ENCODE measurements around the gene PLEKHG5.
"Not testable (repeated sequence)": the region's sequence is repeated elsewhere in the genome, so short reads cannot be mapped to it uniquely, and the experiment has no call there.

Gene PLEKHG5

GRCh38 chr1:6459850-6460265 lies 31.6 kb downstream of the PLEKHG5 start:
- no peak overlapping the region for H3K27ac ChIP-seq (ENCODE audit: low read depth, low read length)
- H3K36me3 ChIP-seq (ENCODE audit: control insufficient read depth, insufficient read depth, low read length), result peaks cover 11% of the 10 kb centered on the region
- H3K4me3 ChIP-seq (ENCODE audit: low read depth, low read length), result peak overlapping the region; percentile 21; the same call in 1 of the 2 replicates
- H3K9me3 ChIP-seq (ENCODE audit: control insufficient read depth, insufficient read depth, low read length), result no peaks in the 10 kb centered on the region
- no peak overlapping the region for H3K9ac ChIP-seq (ENCODE audit: low read depth, low read length)
- H3K27me3 ChIP-seq (ENCODE audit: control insufficient read depth, insufficient read depth, low read length), result peaks cover 12% of the 10 kb centered on the region; the same call in 1 of the 2 replicates
- peaks cover 6% of the 10 kb centered on the region; the same call in 1 of the 2 replicates for H3K4me1 ChIP-seq (ENCODE audit: control insufficient read depth, insufficient read depth, low read length)

- H3K27ac ChIP-seq (ENCODE audit: low read depth, low read length), result no peak overlapping the region
- H3K36me3 ChIP-seq (ENCODE audit: control insufficient read depth, insufficient read depth, low read length), result 0 out of 2 replicates have a peak, but pooled peaks cover 2% of the 10 kb centered on the region
- H3K9me3 ChIP-seq (ENCODE audit: control insufficient read depth, insufficient read depth, low read length), result no peaks in the 10 kb centered on the region
- H3K27me3 ChIP-seq (ENCODE audit: control insufficient read depth, insufficient read depth, low read length), result peaks cover 29% of the 10 kb centered on the region
- H3K9ac ChIP-seq (ENCODE audit: low read depth, low read length), result no peak overlapping the region
- H3K4me1 ChIP-seq (ENCODE audit: control insufficient read depth, insufficient read depth, low read length), result peaks cover 6% of the 10 kb centered on the region; the same call in 1 of the 2 replicates
- no peak overlapping the region for H3K4me3 ChIP-seq (ENCODE audit: low read depth, low read length)
These were observed 34.5 kb downstream of the PLEKHG5 start for GRCh38 chr1:6456800-6457466.

- H3K27me3 ChIP-seq (ENCODE audit: control insufficient read depth, insufficient read depth, low read length), result peaks cover 29% of the 10 kb centered on the region
- not testable (repeated sequence) for H3K9ac ChIP-seq (ENCODE audit: low read depth, low read length); H3K9me3 ChIP-seq (ENCODE audit: control insufficient read depth, insufficient read depth, low read length); H3K4me3 ChIP-seq (ENCODE audit: low read depth, low read length); H3K27ac ChIP-seq (ENCODE audit: low read depth, low read length); H3K4me1 ChIP-seq (ENCODE audit: control insufficient read depth, insufficient read depth, low read length); H3K36me3 ChIP-seq (ENCODE audit: control insufficient read depth, insufficient read depth, low read length)
These were observed 35.5 kb downstream of the PLEKHG5 start for GRCh38 chr1:6455752-6456520.

GRCh38 chr1:6454856-6455751 lies 36.4 kb downstream of the PLEKHG5 start:
- H3K4me3 ChIP-seq (ENCODE audit: low read depth, low read length), result peak overlapping the region; percentile 36; the same call in 1 of the 2 replicates

DNA sequence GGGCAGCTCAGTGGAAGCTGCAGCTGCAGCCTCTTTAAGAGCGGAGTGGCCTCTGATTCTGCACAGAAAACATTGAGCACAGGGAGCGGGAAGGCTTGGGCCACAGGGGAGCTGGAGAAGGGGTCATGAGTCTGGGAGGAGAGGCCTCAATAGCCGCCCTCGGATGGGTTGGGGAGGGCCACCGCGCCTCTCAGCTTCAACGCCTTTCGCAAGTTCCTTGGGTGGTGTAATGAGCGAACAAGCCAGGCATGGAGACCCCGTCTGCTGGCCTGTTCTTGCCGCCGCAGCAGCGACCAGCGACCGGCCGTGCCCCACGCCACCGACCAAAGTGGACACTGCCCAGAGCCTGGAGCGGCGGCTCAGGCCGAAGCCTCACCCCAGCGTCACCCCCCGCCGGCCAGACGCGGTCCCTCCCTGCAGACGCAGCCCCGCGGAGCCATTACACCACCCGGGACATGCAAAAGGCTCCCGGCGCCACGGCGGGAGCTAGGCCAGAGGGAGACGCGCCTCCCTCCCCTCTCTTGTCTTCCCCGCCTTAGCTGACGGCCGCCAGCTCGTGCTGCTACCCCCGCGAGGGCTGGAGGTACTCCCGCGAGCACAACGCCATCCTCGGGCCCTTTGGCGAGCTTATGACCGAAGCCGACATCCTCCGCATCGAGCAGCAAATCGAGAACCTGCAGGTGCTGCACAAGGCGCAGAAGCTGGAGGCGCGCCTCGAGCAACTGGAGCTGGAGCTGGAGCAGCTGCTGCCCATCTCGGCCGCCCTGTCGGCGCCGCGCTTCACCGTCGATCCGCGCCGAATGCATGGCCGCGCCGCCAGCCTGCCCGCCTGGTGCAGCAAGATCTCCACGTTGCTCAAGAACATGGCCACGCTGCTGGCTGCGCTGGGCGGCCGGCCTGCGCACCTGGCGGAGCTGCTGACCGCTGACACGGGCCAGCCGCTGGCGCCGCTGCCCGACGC lies 37.3 kb downstream of the PLEKHG5 start:
- Histone ChIP-seq H3K4me3 (ENCODE audit: low read depth, low read length) (peak overlapping the region; percentile 36; the same call in 1 of the 2 replicates), H3K27me3 (ENCODE audit: control insufficient read depth, insufficient read depth, low read length) (peaks cover 38% of the 10 kb centered on the region)
- H3K36me3 ChIP-seq (ENCODE audit: control insufficient read depth, insufficient read depth, low read length); H3K9ac ChIP-seq (ENCODE audit: low read depth, low read length); H3K4me1 ChIP-seq (ENCODE audit: control insufficient read depth, insufficient read depth, low read length); H3K9me3 ChIP-seq (ENCODE audit: control insufficient read depth, insufficient read depth, low read length); H3K27ac ChIP-seq (ENCODE audit: low read depth, low read length): not testable (repeated sequence)

More at GRCh38 chr1:6454856-6455751, 36.4 kb downstream of the PLEKHG5 start:
- H3K27ac ChIP-seq (ENCODE audit: low read depth, low read length), result no peak overlapping the region
- H3K9me3 ChIP-seq (ENCODE audit: control insufficient read depth, insufficient read depth, low read length), result no peaks in the 10 kb centered on the region
- H3K4me1 ChIP-seq (ENCODE audit: control insufficient read depth, insufficient read depth, low read length), result no peaks in the 10 kb centered on the region
- no peak overlapping the region for H3K9ac ChIP-seq (ENCODE audit: low read depth, low read length)
- H3K36me3 ChIP-seq (ENCODE audit: control insufficient read depth, insufficient read depth, low read length), result no peaks in the 10 kb centered on the region
- H3K27me3 ChIP-seq (ENCODE audit: control insufficient read depth, insufficient read depth, low read length), result peaks cover 29% of the 10 kb centered on the region

DNA sequence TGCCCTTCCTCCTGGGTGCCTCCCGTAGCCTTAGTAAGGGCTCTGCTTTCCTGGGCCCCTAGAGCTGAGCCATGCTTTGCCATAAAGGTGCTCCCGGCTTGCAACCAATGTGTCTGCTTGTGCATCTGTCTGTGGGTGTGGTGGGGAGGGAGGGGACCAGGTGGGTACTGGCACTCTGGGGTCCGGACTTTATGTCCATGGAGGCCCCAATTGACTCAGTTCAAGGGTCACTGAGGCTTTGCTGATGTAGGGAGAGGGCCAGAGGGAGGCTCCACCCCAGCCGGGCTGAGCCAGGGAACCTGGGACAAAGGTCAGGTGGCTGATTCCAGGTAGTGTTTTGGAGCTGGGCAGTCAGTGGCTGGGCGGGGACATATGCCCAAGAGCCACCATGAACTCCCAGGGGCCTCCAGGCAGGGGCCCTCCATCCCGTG lies 40.5 kb downstream of the PLEKHG5 start:
- H3K4me1 ChIP-seq (ENCODE audit: control insufficient read depth, insufficient read depth, low read length), result peaks cover 12% of the 10 kb centered on the region
- no peaks in the 10 kb centered on the region for H3K36me3 ChIP-seq (ENCODE audit: control insufficient read depth, insufficient read depth, low read length)
- H3K27me3 ChIP-seq (ENCODE audit: control insufficient read depth, insufficient read depth, low read length), result peaks cover 37% of the 10 kb centered on the region
- no peaks in the 10 kb centered on the region for H3K9me3 ChIP-seq (ENCODE audit: control insufficient read depth, insufficient read depth, low read length)
- no peak overlapping the region for H3K27ac ChIP-seq (ENCODE audit: low read depth, low read length)
- H3K4me3 ChIP-seq (ENCODE audit: low read depth, low read length), result no peak overlapping the region
- no peak overlapping the region for H3K9ac ChIP-seq (ENCODE audit: low read depth, low read length)

DNA sequence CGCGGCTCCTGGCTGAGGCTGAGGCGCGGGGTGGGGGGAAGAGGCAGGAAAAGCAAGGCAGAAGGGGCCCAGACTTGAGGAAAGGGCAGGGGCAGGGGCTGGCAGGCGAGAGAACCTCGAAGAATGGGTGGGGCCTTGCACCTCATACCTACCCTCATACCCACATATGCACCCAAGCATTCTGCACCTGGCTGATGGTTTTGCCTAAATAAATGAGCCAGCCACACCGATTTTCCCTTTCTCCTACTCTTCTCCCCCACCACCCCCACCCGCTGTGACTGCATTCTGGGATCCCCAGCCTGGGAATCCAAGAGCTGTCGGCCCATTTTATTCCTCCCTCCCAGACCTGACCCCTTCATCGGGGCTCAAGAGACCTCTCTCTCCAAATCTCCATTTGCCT lies 41.0 kb downstream of the PLEKHG5 start:
- not testable (repeated sequence) for H3K9me3 ChIP-seq (ENCODE audit: control insufficient read depth, insufficient read depth, low read length); H3K27ac ChIP-seq (ENCODE audit: low read depth, low read length); H3K36me3 ChIP-seq (ENCODE audit: control insufficient read depth, insufficient read depth, low read length); H3K4me3 ChIP-seq (ENCODE audit: low read depth, low read length); H3K9ac ChIP-seq (ENCODE audit: low read depth, low read length)
- Histone ChIP-seq H3K4me1 (ENCODE audit: control insufficient read depth, insufficient read depth, low read length) (peaks cover 12% of the 10 kb centered on the region), H3K27me3 (ENCODE audit: control insufficient read depth, insufficient read depth, low read length) (peaks cover 33% of the 10 kb centered on the region)

DNA sequence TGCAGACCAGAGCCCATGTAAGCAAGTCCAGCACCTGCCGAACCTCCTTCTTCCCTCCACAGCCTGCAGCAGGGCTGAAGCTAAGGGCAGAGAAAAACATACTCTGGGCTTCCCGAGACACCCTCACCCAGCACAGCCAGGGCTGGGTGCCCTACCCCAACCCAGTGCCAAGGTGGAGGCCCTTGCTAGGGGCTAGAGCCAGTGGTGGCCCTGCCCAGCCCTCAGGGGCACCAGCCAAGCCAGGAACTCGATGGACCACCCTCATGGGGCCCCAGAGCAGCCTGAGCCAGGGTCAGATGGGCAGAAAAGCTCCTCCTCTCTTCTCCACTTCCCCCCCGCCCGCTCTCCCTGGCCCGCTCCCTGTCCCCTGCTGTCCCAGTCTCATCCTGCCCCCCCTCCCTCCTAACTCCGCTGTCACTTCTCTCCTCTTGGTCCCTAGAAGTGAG lies 41.4 kb downstream of the PLEKHG5 start:
- no peak overlapping the region for H3K4me3 ChIP-seq (ENCODE audit: low read depth, low read length)
- H3K27ac ChIP-seq (ENCODE audit: low read depth, low read length), result no peak overlapping the region
- no peaks in the 10 kb centered on the region for H3K36me3 ChIP-seq (ENCODE audit: control insufficient read depth, insufficient read depth, low read length)
- H3K9ac ChIP-seq (ENCODE audit: low read depth, low read length), result no peak overlapping the region
- H3K4me1 ChIP-seq (ENCODE audit: control insufficient read depth, insufficient read depth, low read length), result peaks cover 12% of the 10 kb centered on the region
- peaks cover 29% of the 10 kb centered on the region for H3K27me3 ChIP-seq (ENCODE audit: control insufficient read depth, insufficient read depth, low read length)
- no peaks in the 10 kb centered on the region for H3K9me3 ChIP-seq (ENCODE audit: control insufficient read depth, insufficient read depth, low read length)

- Histone ChIP-seq H3K9me3 (ENCODE audit: control insufficient read depth, insufficient read depth, low read length) (no peaks in the 10 kb centered on the region), H3K27ac (ENCODE audit: low read depth, low read length) (no peak overlapping the region), H3K4me3 (ENCODE audit: low read depth, low read length) (peak overlapping the region; percentile 66; the same call in 1 of the 2 replicates), H3K9ac (ENCODE audit: low read depth, low read length) (no peak overlapping the region), H3K36me3 (ENCODE audit: control insufficient read depth, insufficient read depth, low read length) (no peaks in the 10 kb centered on the region), H3K4me1 (ENCODE audit: control insufficient read depth, insufficient read depth, low read length) (peaks cover 12% of the 10 kb centered on the region), H3K27me3 (ENCODE audit: control insufficient read depth, insufficient read depth, low read length) (peaks cover 19% of the 10 kb centered on the region)
These were observed 42.5 kb downstream of the PLEKHG5 start for GRCh38 chr1:6448749-6449631.

Measured in HUES48 (cell line).